ENCODE data around the gene GTSF1L. TPM values are rescaled to one million over a fixed set of nuclear protein-coding genes. Genes with fewer than 3 reads are reported as not detected.

GTSF1L gene
- total RNA-seq, 1 donor from 2014 or later: not detected

DNA sequence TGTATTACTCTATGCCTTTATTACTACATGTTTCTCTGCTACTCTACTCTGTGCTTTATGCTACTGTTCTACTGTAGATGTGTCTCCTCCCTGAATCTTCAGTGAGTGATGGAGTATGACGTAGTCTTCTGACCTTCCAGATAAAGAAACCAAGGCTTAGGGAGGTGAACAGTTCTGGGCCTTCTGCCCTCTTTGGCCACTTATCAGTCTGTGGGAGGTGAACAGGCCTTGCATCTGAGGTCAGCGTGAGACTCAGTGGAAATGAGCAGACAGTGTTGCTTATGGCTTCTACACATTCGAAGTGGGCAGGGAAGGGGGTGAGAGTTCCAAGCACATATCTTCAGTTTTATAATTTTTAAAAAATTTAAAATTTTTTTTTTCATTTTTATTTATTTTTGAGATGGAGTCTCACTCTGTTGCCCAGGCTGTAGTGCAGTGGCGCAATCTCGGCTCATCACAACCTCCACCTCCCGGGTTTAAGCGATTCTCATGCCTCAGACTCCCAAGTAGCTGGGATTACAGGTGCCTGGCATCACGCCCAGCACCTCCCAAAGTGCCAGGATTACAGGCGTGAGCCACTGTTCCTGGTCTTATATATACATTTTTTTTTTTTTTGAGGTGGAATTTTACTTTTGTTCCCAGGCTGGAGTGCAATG, 35.7 kb downstream of the GTSF1L start:
- H3K4me1 Mint-ChIP-seq: peaks cover 11% of the 10 kb centered on the region
- no peak overlapping the region for H3K4me3 Mint-ChIP-seq
- intact Hi-C loops (cut with micrococcal nuclease): no loop called here
- peak overlapping the region; percentile 39 for H3K27ac Mint-ChIP-seq
- DNase-seq: no peak
- H3K36me3 Mint-ChIP-seq (ENCODE audit: low read depth): peaks cover 26% of the 10 kb centered on the region
- no peaks in the 10 kb centered on the region for H3K9me3 Mint-ChIP-seq
- H3K27me3 Mint-ChIP-seq: no peaks in the 10 kb centered on the region

DNA sequence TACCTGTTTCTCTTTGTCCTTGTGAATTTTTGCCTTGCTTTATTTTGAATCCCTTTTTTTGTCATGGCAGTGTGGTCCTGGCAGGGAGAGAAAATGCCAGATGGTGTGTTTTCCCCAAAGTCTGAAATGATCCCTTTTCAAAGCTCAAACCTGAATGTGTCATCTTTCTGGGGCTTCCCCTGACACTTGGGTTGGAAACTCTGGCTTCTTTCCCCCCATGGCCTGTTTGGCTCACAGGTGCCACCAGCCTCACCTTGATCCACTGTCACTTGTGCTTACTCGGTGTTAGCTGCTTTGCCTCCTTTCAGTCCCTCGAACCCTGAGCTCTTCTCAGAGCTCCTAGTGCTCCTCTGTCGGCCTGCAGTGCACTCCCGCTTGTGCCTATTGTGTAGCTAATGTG, 37.6 kb downstream of the GTSF1L start:
- DNase-seq: no peak
- Mint-ChIP-seq H3K27me3 (no peaks in the 10 kb centered on the region), H3K4me1 (peaks cover 11% of the 10 kb centered on the region), H3K27ac (no peak overlapping the region), H3K9me3 (no peaks in the 10 kb centered on the region), H3K4me3 (no peak overlapping the region), H3K36me3 (ENCODE audit: low read depth) (peaks cover 22% of the 10 kb centered on the region)
- intact Hi-C loops (cut with micrococcal nuclease): no loop called here

DNA sequence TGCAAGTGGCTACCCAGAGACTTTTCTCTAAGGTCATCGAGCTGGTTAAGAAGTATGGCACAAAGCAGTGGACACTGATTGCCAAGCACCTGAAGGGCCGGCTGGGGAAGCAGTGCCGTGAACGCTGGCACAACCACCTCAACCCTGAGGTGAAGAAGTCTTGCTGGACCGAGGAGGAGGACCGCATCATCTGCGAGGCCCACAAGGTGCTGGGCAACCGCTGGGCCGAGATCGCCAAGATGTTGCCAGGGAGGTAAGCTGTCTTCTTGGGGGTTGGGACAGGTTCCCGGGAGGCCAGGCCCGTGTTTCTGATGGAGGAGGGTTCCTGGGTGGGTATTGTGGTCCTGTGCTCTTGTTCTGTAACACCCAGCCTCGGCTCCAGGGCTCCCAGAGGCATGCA, 40.0 kb downstream of the GTSF1L start:
- peaks cover 9% of the 10 kb centered on the region for H3K4me1 Mint-ChIP-seq
- intact Hi-C loops (cut with micrococcal nuclease): no loop called here
- peaks cover 21% of the 10 kb centered on the region for H3K36me3 Mint-ChIP-seq (ENCODE audit: low read depth)
- H3K27ac Mint-ChIP-seq: no peak overlapping the region
- no peaks in the 10 kb centered on the region for H3K9me3 Mint-ChIP-seq
- DNase-seq: no peak
- H3K27me3 Mint-ChIP-seq: no peaks in the 10 kb centered on the region
- no peak overlapping the region for H3K4me3 Mint-ChIP-seq

DNA sequence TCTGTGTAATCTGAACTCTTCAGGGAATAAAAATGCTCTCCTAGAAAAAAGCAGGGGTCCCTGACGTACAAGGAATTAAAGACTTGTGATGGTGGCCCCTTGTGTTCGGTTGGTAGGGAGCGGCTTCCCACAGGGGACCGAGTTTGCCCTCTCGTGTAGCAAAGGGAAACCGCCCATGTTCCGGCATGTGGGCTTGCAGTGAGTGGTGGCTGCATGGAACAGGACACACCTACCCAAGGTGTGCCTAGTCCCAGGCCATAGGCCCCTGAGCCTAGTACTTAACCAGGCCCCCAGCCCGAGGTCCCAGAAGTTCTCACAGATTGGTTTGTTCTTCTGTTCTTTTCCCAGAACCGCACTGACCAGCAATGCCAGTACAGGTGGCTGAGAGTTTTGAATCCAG, 44.4 kb downstream of the GTSF1L start:
- Mint-ChIP-seq H3K4me3 (no peak overlapping the region), H3K36me3 (ENCODE audit: low read depth) (peaks cover 13% of the 10 kb centered on the region), H3K27me3 (no peaks in the 10 kb centered on the region), H3K4me1 (peaks cover 6% of the 10 kb centered on the region), H3K27ac (no peak overlapping the region), H3K9me3 (no peaks in the 10 kb centered on the region)
- intact Hi-C loops (cut with micrococcal nuclease): no loop called here
- no peak for DNase-seq

DNA sequence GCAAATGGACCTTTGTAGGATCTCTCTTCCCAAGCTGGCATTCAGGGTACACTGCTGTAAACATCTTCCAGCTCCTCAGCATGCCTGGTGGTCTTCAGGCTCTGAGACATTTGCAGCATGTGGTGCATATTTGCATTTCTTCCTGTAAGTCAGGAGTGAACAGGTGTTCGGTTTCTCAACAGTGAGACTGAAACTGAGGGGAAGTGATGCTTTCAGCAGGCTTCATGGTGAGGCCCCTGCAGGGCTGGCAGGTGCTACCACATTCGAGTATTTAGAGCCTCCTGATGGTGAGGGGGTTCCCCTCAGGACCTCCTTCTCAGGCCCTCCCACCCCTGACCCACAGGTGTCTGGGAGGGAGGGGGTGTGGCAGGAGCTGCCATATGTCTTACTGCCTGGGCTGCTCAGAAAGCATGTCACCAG, 44.8 kb downstream of the GTSF1L start:
- no peak for DNase-seq
- Mint-ChIP-seq H3K4me3 (no peak overlapping the region), H3K36me3 (ENCODE audit: low read depth) (peaks cover 15% of the 10 kb centered on the region), H3K4me1 (peaks cover 8% of the 10 kb centered on the region), H3K27me3 (no peaks in the 10 kb centered on the region), H3K27ac (no peak overlapping the region), H3K9me3 (no peaks in the 10 kb centered on the region)
- intact Hi-C loops (cut with micrococcal nuclease): no loop called here

DNA sequence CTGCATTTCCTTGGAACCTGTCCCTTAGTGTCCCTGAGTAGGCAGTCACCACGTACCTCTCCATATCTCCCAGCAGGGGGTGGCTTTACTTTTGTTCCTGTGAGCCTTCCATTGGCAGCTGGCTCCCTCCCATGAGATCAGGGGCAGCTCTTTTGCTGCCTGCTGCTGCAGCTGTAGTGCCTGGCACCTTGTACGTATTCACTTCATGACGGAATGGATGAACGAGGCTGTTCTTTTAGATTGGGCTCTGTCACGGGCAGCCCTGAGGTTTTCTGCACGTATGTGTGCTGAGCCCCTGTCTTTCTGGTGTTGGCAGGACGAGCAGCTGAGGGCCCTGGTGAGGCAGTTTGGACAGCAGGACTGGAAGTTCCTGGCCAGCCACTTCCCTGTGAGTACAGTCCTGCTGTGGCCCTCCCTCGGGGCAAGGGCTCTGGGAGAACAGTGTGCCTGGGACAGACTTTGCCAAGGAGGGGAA, 45.3 kb downstream of the GTSF1L start:
- no peak overlapping the region for H3K4me3 Mint-ChIP-seq
- peak overlapping the region; percentile 58 for H3K27ac Mint-ChIP-seq
- no peak for DNase-seq

DNA sequence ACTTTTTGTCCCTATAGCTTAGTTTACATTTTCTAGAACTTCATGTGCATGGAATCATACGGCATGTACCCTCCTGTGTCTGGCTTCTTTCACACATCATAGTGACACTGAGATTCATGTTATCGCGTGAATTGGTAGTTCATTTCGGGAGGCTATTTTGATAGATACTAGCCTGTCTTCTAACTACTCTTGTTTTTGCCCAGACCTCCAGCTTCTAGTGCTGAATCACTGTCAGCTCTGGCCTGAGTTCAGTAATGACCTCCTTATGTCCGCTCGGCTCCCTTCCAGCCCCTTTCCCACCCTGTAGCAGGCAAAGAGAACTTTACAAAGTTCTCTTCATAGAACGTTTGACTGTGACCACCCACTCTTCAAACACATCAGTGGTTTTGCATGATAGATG, 45.8 kb downstream of the GTSF1L start:
- H3K27me3 Mint-ChIP-seq: no peaks in the 10 kb centered on the region
- H3K4me3 Mint-ChIP-seq: no peak overlapping the region
- no peak overlapping the region for H3K27ac Mint-ChIP-seq
- intact Hi-C loops (cut with micrococcal nuclease): no loop called here
- H3K36me3 Mint-ChIP-seq (ENCODE audit: low read depth): peaks cover 15% of the 10 kb centered on the region
- H3K4me1 Mint-ChIP-seq: peaks cover 11% of the 10 kb centered on the region
- no peak for DNase-seq
- no peaks in the 10 kb centered on the region for H3K9me3 Mint-ChIP-seq

More for the DNA sequence above, 45.3 kb downstream of the GTSF1L start:
- Mint-ChIP-seq H3K27me3 (no peaks in the 10 kb centered on the region), H3K4me1 (peaks cover 8% of the 10 kb centered on the region), H3K36me3 (ENCODE audit: low read depth) (peaks cover 15% of the 10 kb centered on the region), H3K9me3 (no peaks in the 10 kb centered on the region)
- intact Hi-C loops (cut with micrococcal nuclease): no loop called here

DNA sequence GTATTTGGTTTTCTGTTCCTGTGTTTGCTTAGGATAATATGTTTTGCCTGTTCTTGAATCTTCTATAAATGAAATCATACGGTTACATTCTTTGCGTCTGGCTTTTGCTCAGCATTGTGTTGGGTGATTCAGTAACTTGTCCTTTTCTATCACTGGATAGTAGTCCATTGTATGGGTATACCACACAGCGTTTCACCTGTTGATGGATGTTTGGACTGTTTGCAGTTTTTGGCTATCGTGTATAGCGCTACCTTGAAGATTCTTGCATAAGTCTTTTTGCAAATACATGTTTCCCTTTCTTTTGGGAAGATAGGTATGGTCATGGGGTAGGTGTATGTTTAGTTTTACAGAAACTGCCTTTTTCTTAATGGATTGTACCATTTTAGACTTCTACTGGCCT, 50.4 kb downstream of the GTSF1L start:
- intact Hi-C loops (cut with micrococcal nuclease): no loop called here
- H3K4me1 Mint-ChIP-seq: peaks cover 8% of the 10 kb centered on the region
- H3K36me3 Mint-ChIP-seq (ENCODE audit: low read depth): peaks cover 24% of the 10 kb centered on the region
- no peak overlapping the region for H3K27ac Mint-ChIP-seq
- H3K9me3 Mint-ChIP-seq: no peaks in the 10 kb centered on the region
- H3K27me3 Mint-ChIP-seq: no peaks in the 10 kb centered on the region
- DNase-seq: no peak
- H3K4me3 Mint-ChIP-seq: no peak overlapping the region

Other genes with a start within 250 kb of the GTSF1L start
- gene L3MBTL1, start 219.3 kb downstream of the GTSF1L start, total RNA-seq: 8.8 and 9.9 TPM in 2 replicates
- 0.23 TPM in 1 of 2 replicates, not detected in the other for gene SGK2, start 168.0 kb downstream of the GTSF1L start, total RNA-seq
- gene IFT52, start 136.1 kb downstream of the GTSF1L start, total RNA-seq: 18.6 and 20.7 TPM in 2 replicates
- gene MYBL2, start 59.9 kb downstream of the GTSF1L start, total RNA-seq: 108 and 110 TPM in 2 replicates
- gene TOX2, start 187.8 kb upstream of the GTSF1L start, total RNA-seq: 1.4 and 2.6 TPM in 2 replicates

Data from activated CD4-positive, alpha-beta T cell treated with anti-CD3 and anti-CD28 coated beads, Interleukin-2, amount 10 ng/mL, durations not matched to agents 24 days and 14 days (primary cell).